Osteocyte (in vitro differentiated cells): ENCODE results near the gene PGP. TPM values are rescaled to one million over a fixed set of nuclear protein-coding genes. Genes with fewer than 3 reads are reported as not detected.
"Not testable (repeated sequence)": the region's sequence is repeated elsewhere in the genome, so short reads cannot be mapped to it uniquely, and the experiment has no call there.

Source experiments
- DNase-seq: peaks from one replicate; pipeline ENCODE4 v3.0.0; 2021; ENCODE audit warnings: mixed read lengths; ENCODE audit not compliant: unreplicated experiment; ENCODE audit errors: extremely low spot score
- H3K27ac Mint-ChIP-seq: one replicate; pipeline ENCODE4 v1.8.0; 2021; ENCODE audit warnings: mild to moderate bottlenecking, mixed read lengths; ENCODE audit not compliant: unreplicated experiment
- H3K27me3 Mint-ChIP-seq: one replicate; pipeline ENCODE4 v1.8.0; 2021; ENCODE audit warnings: mixed read lengths; ENCODE audit not compliant: unreplicated experiment
- H3K36me3 Mint-ChIP-seq: one replicate; pipeline ENCODE4 v1.8.0; 2021; ENCODE audit warnings: mixed read lengths; ENCODE audit not compliant: unreplicated experiment
- H3K4me1 Mint-ChIP-seq: one replicate; pipeline ENCODE4 v1.8.0; 2021; ENCODE audit warnings: mixed read lengths; ENCODE audit not compliant: unreplicated experiment
- H3K4me3 Mint-ChIP-seq: one replicate; pipeline ENCODE4 v1.8.0; 2021; ENCODE audit warnings: mild to moderate bottlenecking, moderate library complexity, mixed read lengths; ENCODE audit not compliant: unreplicated experiment
- H3K9me3 Mint-ChIP-seq: one replicate; pipeline ENCODE4 v1.8.0; 2021; ENCODE audit warnings: mixed read lengths; ENCODE audit not compliant: unreplicated experiment
- total RNA-seq: library from RNA; stranded (reverse); gene quantifications from 2 replicates; pipeline ENCODE4 v1.2.1, GENCODE V29; 2021
- TF ChIP-seq, protein P1 (sequence below): fragments of 200-600 bp; sonication (generic); IDR thresholded peaks from 2 replicates; pipeline ENCODE4 v1.5.0; 2021; ENCODE audit warnings: antibody characterized with exemption, mild to moderate bottlenecking, moderate library complexity

The PGP gene
- total RNA-seq, 1 donor from 2014 or later, result 15.0 TPM

- H3K36me3 Mint-ChIP-seq, result peaks cover 14% of the 10 kb centered on the region
Measured at GRCh38 chr16:2244926-2245795, 30.5 kb upstream of the PGP start.

GRCh38 chr16:2244301-2244700 lies 29.7 kb upstream of the PGP start:
- Mint-ChIP-seq H3K27me3 (no peaks in the 10 kb centered on the region), H3K4me3 (no peak overlapping the region), H3K36me3 (peaks cover 14% of the 10 kb centered on the region), H3K27ac (no peak overlapping the region), H3K9me3 (no peaks in the 10 kb centered on the region), H3K4me1 (no peaks in the 10 kb centered on the region)
- no peak for DNase-seq
- TF ChIP-seq, protein P1, sequence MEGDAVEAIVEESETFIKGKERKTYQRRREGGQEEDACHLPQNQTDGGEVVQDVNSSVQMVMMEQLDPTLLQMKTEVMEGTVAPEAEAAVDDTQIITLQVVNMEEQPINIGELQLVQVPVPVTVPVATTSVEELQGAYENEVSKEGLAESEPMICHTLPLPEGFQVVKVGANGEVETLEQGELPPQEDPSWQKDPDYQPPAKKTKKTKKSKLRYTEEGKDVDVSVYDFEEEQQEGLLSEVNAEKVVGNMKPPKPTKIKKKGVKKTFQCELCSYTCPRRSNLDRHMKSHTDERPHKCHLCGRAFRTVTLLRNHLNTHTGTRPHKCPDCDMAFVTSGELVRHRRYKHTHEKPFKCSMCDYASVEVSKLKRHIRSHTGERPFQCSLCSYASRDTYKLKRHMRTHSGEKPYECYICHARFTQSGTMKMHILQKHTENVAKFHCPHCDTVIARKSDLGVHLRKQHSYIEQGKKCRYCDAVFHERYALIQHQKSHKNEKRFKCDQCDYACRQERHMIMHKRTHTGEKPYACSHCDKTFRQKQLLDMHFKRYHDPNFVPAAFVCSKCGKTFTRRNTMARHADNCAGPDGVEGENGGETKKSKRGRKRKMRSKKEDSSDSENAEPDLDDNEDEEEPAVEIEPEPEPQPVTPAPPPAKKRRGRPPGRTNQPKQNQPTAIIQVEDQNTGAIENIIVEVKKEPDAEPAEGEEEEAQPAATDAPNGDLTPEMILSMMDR, result no peak

More at GRCh38 chr16:2244926-2245795, 30.5 kb upstream of the PGP start:
- Mint-ChIP-seq H3K27ac (no peak overlapping the region), H3K4me3 (no peak overlapping the region), H3K9me3 (no peaks in the 10 kb centered on the region), H3K4me1 (peaks cover 3% of the 10 kb centered on the region), H3K27me3 (no peaks in the 10 kb centered on the region)
- DNase-seq, result no peak
- TF ChIP-seq, protein P1, result no peak

DNA sequence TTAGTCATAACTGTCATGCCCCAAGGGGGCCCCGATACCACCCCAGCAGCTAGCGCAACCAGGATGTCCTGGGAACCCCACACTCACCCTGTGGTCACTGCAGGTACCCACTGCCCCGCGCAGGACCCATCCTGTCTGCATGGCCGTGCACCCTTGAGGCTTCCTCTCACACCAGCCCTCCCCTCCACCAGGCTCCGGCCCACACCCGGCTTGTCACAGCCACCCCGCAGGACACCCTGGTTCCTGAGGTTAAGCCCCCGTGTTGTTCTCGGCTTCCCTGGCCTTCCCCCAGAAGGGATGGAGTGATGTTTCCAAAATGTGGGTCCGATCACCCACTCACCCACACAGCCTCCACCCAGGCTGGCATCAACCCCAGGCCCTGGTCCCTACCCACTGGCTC lies 29.1 kb upstream of the PGP start:
- H3K36me3 Mint-ChIP-seq, result peaks cover 14% of the 10 kb centered on the region
- H3K4me1 Mint-ChIP-seq, result no peaks in the 10 kb centered on the region
- no peak overlapping the region for H3K27ac Mint-ChIP-seq
- TF ChIP-seq, protein P1, result no peak
- no peaks in the 10 kb centered on the region for H3K9me3 Mint-ChIP-seq
- H3K4me3 Mint-ChIP-seq, result no peak overlapping the region
- no peaks in the 10 kb centered on the region for H3K27me3 Mint-ChIP-seq
- no peak for DNase-seq

DNA sequence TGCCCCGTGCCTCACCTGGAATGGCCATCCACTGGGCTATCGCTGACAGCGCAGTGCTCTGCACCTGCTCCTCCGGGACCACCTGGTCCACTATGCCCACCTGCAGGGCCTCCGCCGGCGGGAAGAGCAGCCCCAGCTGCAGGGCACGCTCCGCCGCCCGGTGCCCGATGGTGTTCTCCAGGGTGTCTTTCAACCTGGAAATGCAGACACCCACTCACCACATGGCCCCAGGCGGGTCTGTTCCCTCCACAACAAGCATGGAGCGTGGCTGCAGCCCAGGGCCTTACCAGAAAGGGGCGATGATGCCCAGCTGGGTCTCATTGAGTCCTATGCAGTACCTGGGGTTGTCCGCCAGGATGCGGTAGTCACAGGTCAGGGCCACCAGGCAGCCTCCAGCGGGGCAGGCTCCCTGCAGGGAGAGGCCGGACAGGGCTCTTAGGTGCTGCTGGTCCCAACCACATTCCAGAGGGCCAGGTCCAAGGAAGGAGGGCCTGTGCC lies 28.4 kb upstream of the PGP start:
- H3K27ac Mint-ChIP-seq, result no peak overlapping the region
- peaks cover 14% of the 10 kb centered on the region for H3K36me3 Mint-ChIP-seq
- H3K27me3 Mint-ChIP-seq, result no peaks in the 10 kb centered on the region
- TF ChIP-seq, protein P1, result no peak
- H3K4me3 Mint-ChIP-seq, result no peak overlapping the region
- no peak for DNase-seq
- no peaks in the 10 kb centered on the region for H3K9me3 Mint-ChIP-seq
- no peaks in the 10 kb centered on the region for H3K4me1 Mint-ChIP-seq

- peaks cover 12% of the 10 kb centered on the region for H3K36me3 Mint-ChIP-seq
- H3K4me3 Mint-ChIP-seq, result no peak overlapping the region
- H3K4me1 Mint-ChIP-seq, result no peaks in the 10 kb centered on the region
- DNase-seq, result no peak
- H3K27me3 Mint-ChIP-seq, result no peaks in the 10 kb centered on the region
- no peak overlapping the region for H3K27ac Mint-ChIP-seq
- no peaks in the 10 kb centered on the region for H3K9me3 Mint-ChIP-seq
- TF ChIP-seq, protein P1, result no peak
Measured at GRCh38 chr16:2242598-2242997, 28.0 kb upstream of the PGP start.

DNA sequence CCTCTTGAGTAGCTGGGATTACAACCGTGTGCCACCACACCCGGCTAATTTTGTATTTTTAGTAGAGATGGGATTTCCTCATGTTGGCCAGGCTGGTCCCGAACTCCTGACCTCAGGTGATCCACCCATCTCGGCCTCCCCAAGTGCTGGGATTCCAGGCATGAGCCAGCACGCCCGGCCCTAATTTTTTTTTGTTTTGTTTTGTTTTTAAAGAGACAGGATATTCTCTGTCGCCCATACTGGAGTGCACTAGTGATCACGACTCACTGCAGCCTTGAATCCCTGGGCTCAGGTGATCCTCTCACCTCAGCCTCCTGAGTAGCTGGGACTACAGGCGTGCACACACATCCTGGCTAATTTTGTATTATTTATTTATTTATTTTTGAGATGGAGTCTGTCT lies 25.7 kb upstream of the PGP start:
- DNase-seq, H3K36me3 Mint-ChIP-seq, H3K4me3 Mint-ChIP-seq, H3K4me1 Mint-ChIP-seq, H3K27ac Mint-ChIP-seq, H3K27me3 Mint-ChIP-seq, H3K9me3 Mint-ChIP-seq: not testable (repeated sequence)
